ENCODE data around the gene ZFAND3.

GRCh38 chr6:38185752-38186151 lies 366.2 kb downstream of the ZFAND3 start:
- TF ChIP-seq CTCF (IDR thresholded peaks at IDR 0.05) (no peak), POLR2A (IDR thresholded peaks at IDR 0.05) (no peak)
